Progenitor cell of endocrine pancreas (in vitro differentiated cells): ENCODE results near the gene NBDY. TPM values are rescaled to one million over a fixed set of nuclear protein-coding genes. Genes with fewer than 3 reads are reported as not detected.
A peak's percentile ranks its signal among the peaks of the same experiment; 100 is the strongest.

Source experiments
- DNase-seq: peaks from one replicate; pipeline ENCODE4 v3.0.0; 2021; ENCODE audit warnings: low spot score; ENCODE audit not compliant: unreplicated experiment
- H3K27ac Mint-ChIP-seq: 2 replicates; pipeline ENCODE4 v1.8.0; 2021; ENCODE audit warnings: mild to moderate bottlenecking, moderate library complexity, mixed read lengths
- H3K27me3 Mint-ChIP-seq: 2 replicates; pipeline ENCODE4 v1.8.0; 2021; ENCODE audit warnings: mixed read lengths
- H3K36me3 Mint-ChIP-seq: 2 replicates; pipeline ENCODE4 v1.8.0; 2022; ENCODE audit warnings: mixed read lengths; ENCODE audit not compliant: insufficient read depth
- H3K4me1 Mint-ChIP-seq: 2 replicates; pipeline ENCODE4 v1.8.0; 2021; ENCODE audit warnings: low read depth, mixed read lengths
- H3K4me3 Mint-ChIP-seq: 2 replicates; pipeline ENCODE4 v1.8.0; 2021; ENCODE audit warnings: low read depth, mild to moderate bottlenecking, moderate library complexity, mixed read lengths
- H3K9me3 Mint-ChIP-seq: 2 replicates; pipeline ENCODE4 v1.8.0; 2021; ENCODE audit warnings: low read depth, mixed read lengths
- total RNA-seq: library from RNA; stranded (reverse); gene quantifications from 2 replicates; pipeline ENCODE4 v1.2.1, GENCODE V29; 2021
- TF ChIP-seq, protein P1 (sequence below): fragments of 200-600 bp; sonication (generic); IDR thresholded peaks from one replicate; pipeline ENCODE4 v1.5.0; 2021; ENCODE audit warnings: antibody characterized with exemption, mild to moderate bottlenecking; ENCODE audit not compliant: unreplicated experiment

Gene NBDY
- total RNA-seq, 1 donor from 2014 or later: 49.3 TPM

DNA sequence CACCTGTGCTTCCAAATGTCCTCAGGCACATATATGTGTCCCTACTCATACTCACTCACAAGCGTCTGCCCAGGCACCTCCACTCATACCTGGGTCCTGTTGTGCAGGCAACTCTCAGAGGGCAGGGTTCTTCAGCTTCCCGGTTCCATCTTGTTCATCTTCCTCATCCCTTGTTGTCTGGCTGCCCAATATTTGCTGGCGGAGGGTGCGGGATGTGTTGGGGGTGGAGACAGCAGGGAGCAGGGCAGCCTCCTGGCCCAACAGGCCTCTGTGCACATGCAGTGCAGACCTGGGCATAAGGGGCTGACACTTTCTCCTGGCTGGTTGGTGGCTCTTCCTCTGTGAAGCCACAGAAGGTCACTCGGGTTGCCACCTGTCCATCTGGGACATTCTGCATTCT lies 32.1 kb downstream of the NBDY start:
- H3K4me1 Mint-ChIP-seq: no peaks in the 10 kb centered on the region
- no peak overlapping the region for H3K4me3 Mint-ChIP-seq
- H3K36me3 Mint-ChIP-seq: peaks cover 4% of the 10 kb centered on the region
- no peaks in the 10 kb centered on the region for H3K27me3 Mint-ChIP-seq
- TF ChIP-seq, protein P1, sequence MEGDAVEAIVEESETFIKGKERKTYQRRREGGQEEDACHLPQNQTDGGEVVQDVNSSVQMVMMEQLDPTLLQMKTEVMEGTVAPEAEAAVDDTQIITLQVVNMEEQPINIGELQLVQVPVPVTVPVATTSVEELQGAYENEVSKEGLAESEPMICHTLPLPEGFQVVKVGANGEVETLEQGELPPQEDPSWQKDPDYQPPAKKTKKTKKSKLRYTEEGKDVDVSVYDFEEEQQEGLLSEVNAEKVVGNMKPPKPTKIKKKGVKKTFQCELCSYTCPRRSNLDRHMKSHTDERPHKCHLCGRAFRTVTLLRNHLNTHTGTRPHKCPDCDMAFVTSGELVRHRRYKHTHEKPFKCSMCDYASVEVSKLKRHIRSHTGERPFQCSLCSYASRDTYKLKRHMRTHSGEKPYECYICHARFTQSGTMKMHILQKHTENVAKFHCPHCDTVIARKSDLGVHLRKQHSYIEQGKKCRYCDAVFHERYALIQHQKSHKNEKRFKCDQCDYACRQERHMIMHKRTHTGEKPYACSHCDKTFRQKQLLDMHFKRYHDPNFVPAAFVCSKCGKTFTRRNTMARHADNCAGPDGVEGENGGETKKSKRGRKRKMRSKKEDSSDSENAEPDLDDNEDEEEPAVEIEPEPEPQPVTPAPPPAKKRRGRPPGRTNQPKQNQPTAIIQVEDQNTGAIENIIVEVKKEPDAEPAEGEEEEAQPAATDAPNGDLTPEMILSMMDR: no peak
- peaks cover 17% of the 10 kb centered on the region for H3K9me3 Mint-ChIP-seq
- DNase-seq: no peak
- H3K27ac Mint-ChIP-seq: no peak overlapping the region

DNA sequence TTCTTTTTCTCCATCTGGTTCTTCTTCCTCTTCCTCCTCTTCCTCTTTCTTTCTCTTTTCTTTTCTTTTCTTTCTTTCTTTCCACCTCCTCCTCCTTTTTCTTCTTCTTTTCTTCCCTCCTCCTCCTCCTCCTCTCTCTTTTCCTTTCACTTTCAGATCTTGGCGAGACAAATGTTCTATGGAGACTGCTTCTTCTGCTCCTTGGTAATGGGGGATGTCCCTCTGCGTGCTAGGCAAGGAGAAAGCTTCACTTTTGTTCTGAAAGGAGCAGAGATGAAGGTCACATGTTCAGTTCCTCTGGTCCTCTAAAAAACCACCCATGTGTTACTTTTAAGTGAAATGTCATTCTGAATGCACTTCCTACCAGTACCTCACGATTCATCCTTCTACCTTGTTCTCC lies 33.2 kb downstream of the NBDY start:
- H3K4me3 Mint-ChIP-seq: no peak overlapping the region
- no peaks in the 10 kb centered on the region for H3K27me3 Mint-ChIP-seq
- peak overlapping the region; percentile 29 for H3K27ac Mint-ChIP-seq

DNA sequence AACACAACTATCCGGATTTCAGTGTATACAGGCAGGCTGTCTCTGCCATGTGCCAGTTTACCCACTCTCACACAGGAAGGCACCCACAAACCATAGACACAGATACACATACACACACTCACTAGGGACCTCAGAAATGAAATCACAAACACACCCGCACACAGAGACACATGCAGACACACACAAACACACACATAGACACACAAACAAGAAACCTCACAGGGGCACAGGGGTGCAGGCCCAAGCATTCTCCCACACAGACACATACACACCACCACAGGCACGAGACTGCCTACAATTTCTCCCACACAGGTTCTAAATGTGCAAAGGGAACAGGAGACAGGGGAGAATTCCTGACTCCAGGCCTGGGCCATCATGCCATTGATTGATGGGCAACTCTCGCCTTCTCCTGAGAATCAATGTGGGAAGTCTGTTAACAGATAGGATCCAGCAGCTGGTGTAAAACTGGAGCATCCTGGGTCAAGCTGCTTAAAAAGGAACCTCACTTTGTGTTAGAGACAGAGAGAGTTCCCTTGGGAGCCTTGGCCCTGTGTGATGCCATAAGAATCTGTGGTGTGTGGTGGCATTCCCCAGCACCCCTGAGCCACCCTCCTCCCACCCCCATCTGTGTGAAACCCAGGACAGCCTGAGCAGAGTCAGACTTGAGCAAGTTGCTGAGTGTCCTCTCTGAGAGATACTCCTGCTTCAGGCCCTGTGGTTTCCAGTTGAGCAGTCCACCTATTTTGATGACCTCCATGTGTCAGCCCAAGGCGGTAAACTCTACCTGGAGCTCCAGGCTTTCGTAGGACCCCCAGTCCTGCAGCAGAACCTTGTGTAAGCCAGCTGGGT lies 33.9 kb downstream of the NBDY start:
- DNase-seq: no peak
- TF ChIP-seq, protein P1: no peak
- Mint-ChIP-seq H3K4me3 (no peak overlapping the region), H3K36me3 (peaks cover 5% of the 10 kb centered on the region), H3K4me1 (no peaks in the 10 kb centered on the region), H3K9me3 (peaks cover 17% of the 10 kb centered on the region), H3K27ac (peak overlapping the region; percentile 29), H3K27me3 (no peaks in the 10 kb centered on the region)

More for the DNA sequence above, 33.2 kb downstream of the NBDY start:
- no peaks in the 10 kb centered on the region for H3K4me1 Mint-ChIP-seq
- DNase-seq: no peak
- peaks cover 5% of the 10 kb centered on the region for H3K36me3 Mint-ChIP-seq
- H3K9me3 Mint-ChIP-seq: peaks cover 17% of the 10 kb centered on the region
- TF ChIP-seq, protein P1: no peak

DNA sequence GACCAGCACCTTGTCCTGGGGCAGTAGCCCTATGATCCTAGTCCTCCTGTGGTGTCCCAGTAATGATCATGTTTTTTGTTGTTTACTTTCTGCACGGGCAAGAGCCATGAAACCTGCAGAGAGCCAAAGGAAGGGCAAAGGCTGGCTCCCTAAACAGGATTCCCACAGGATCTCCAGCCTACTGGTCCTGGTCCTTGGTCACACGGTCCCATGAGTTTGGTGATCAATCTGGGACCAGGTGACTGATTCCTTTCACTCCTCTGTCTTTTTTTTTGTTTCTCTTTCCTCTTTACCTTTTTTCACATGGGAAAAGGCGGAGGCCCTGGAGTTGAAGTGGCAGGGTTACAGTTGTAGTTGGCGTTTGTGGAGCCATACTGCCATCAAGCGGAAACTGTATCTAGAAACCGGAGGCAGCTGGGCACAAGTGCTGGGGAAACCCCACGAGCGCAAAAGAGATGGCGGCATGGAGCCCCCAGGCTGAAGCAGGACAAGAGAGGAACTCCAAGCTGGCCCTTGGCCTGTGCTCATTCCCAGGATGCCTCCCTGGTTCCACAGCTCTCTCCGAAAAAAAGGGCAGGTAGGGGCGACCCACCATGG lies 34.6 kb downstream of the NBDY start:
- Mint-ChIP-seq H3K4me1 (no peaks in the 10 kb centered on the region), H3K27me3 (no peaks in the 10 kb centered on the region), H3K36me3 (peaks cover 5% of the 10 kb centered on the region), H3K9me3 (peaks cover 17% of the 10 kb centered on the region), H3K27ac (no peak overlapping the region), H3K4me3 (no peak overlapping the region)
- TF ChIP-seq, protein P1: no peak
- DNase-seq: no peak

DNA sequence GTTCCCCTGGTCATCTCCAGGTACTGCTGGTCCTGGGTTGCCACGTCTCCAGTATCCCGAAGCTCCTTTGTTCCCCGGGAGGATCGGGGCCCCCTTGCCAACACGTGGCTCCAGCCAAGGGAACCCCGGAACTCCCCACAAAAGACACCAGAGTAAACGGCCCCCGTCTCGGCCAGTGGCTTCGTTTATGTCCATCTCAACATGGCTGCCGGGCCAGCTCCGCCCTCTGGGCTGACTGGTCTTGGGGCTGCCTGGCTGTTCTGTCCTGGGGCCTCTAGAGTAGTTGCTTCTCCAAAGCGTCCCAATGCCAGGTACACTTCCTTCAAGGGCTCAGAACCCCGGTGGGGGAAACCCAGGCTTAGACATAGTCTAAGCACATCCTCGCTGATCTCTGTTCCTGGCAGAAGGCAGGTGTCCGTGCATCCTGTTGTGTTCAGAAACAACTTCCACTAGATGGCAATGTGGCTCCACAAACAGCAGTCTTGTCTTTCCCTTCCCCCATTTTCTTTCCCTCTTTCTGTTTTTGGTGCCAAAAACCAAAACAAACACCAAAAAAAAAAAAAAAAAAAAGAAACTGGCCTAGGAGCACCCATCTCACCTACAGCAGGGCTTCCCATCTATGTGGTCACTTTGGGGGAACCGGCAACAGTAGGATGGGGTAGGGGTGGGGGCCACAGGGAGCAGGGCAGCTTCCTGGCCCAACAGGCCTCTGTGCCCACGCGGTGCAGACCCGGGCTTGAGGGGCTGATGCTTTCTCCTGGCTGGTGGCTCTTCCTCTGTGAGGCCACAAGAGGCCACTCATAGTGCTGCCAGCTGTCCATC lies 35.3 kb downstream of the NBDY start:
- TF ChIP-seq, protein P1: peak; percentile 50
- H3K27me3 Mint-ChIP-seq: no peaks in the 10 kb centered on the region
- no peak overlapping the region for H3K4me3 Mint-ChIP-seq
- no peaks in the 10 kb centered on the region for H3K4me1 Mint-ChIP-seq
- peaks cover 5% of the 10 kb centered on the region for H3K36me3 Mint-ChIP-seq
- peaks cover 17% of the 10 kb centered on the region for H3K9me3 Mint-ChIP-seq
- no peak overlapping the region for H3K27ac Mint-ChIP-seq
- DNase-seq: no peak
